GM18526 (cell line): ENCODE results near the gene SARDH.

Experiments
- POLR2A ChIP-seq: IDR thresholded peaks from 3 replicates; pipeline ENCODE4 v1.6.1; 2011; ENCODE audit not compliant: insufficient read length; ENCODE audit errors: extremely low read depth

Gene SARDH

DNA sequence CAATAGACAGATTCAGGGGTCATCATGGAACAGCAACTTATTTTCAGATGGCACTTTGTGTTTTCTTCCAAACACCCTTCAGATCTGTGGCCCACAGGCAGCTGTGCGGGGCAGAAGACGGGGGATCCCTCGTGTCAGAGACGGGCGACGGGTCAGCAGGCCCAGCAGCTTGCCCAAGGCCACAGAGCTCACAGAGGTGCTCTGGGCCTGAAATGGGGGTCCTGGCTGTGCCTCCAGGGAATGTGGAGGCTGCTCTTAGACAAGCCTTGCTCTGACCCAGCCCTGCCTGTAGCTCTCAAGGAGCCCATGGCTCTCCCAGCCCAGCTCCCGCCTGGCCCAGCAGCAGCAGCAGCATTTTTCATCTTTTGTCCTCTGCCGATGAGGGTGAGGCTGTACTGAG is 40.9 kb upstream of the SARDH start:
- TF ChIP-seq POLR2A, result no peak

DNA sequence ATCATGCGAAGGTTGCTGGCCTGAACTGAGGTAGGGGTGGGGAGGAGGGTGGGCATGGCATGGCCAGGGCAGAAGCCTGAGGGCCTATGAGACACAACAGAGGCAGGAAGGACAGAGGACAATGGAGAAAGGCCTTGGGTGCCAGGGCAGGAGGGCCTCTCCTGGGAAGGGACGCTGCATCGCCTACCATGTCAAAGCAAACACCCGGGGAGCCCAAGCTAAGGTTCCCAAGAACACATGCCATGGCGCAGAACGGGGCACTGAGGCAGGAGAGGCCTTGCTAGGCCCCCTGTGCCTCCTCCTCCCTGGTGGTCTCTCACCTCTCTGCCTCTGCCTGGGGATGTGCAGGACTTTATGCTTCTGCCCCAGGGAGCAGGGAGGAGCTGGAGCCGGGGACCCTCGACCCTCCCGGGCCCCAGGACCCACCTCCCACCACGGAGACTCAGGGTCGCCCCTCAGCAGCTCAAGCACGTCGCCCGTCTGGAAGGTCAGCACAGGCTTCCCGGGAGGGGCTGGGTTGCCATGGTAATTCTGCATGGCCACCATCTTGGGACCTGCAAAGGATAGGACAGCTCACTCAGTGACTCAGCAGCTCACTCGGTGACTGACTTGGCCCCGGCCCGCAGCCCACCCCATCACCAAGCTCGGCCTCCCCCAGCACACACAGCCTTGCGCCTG is 40.3 kb upstream of the SARDH start:
- no peak for TF ChIP-seq POLR2A

- TF ChIP-seq POLR2A, result no peak
Observed at GRCh38 chr9:133777871-133778270, 39.7 kb upstream of the SARDH start.

GRCh38 chr9:133777068-133777791 is 39.1 kb upstream of the SARDH start:
- no peak for TF ChIP-seq POLR2A

GRCh38 chr9:133775951-133776905 is 38.1 kb upstream of the SARDH start:
- TF ChIP-seq POLR2A, result peak; percentile 13

DNA sequence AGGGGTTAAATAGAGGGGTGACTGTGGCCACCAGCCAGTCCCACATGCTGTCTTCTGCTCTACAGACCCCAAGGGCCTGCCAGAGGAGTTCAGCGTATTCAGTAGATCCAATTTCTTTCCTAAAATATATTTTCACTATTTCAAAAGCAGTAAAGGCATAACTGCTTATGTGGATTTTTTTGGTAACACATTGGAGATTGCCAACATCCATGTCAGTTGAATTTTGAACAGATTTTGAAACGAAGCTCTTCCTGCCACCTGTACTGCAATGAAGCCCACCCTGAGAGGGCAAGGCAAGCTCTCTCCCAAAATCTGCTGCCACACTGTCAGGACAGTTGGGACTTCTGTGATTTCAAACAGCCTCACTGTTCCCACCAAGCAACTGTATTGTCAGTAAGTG is 37.1 kb upstream of the SARDH start:
- no peak for TF ChIP-seq POLR2A

DNA sequence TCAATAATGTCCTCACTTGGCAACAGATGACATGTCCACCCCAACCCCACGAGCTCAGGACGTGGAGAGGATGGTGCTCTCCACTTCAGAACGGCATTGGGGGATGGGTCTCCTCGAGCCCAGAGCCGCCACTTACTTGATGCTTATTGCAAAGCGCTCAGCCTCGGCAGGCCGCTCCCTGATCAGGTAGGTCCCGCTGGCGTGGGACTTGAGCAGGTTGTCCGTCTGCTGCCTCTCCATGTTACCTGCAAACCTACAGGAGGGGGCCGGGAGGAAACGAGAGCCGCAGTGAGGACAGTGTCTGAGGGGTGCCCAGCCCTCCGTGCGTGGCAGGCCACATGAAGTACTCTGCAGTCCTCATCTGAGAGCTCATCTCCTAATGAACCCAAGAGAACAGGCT is 36.6 kb upstream of the SARDH start:
- TF ChIP-seq POLR2A, result no peak

GRCh38 chr9:133773889-133774655 is 35.9 kb upstream of the SARDH start:
- no peak for TF ChIP-seq POLR2A

GRCh38 chr9:133772581-133772980 is 34.4 kb upstream of the SARDH start:
- no peak for TF ChIP-seq POLR2A

DNA sequence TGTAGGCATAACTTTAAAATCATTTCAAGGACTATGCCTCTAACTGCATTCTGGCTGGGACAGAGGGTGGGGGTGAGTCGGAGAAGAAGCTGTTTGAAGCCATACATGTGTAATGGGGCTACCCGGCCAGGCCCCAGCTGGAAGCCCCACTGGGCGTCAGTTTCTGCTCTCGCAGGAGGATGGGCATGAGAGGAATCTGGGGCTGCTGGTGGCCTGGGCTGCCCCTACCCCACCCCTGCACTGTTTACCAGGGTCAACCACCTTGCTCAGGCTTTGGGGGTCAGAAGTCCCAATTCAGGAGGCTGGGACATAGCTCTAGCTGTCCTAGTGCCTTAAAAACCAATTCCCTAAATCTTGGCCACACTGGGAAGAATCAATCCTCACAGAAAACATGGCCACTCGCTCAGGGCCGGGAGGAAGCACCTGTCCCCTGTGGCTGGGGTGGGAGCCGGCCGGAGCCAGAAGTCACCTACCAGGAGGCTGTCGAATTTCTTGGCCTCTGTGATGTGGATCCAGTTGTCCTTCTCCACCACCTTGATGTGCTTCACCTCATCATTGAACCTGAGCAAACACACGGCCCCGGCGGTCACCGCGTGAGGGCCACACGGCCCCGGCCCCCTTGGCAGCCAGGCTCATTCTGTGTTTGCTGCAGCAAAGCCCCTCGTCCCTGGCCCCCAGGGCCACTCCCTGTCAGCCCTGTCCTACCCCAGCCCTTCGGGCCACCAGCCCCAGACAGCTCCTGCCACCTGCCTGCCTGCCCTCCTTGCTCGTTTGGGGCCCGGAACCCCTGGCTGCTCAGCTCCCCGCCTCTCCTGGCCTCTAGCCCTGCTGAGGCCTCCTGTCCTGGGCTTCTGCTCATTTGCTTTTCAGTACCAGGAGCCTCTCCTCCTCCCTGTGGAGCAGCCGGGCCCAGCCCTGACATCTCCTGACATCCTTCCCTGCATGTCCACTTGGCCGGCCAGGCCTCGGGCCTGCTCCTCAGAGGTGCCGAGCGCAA is 33.6 kb upstream of the SARDH start:
- TF ChIP-seq POLR2A, result no peak

DNA sequence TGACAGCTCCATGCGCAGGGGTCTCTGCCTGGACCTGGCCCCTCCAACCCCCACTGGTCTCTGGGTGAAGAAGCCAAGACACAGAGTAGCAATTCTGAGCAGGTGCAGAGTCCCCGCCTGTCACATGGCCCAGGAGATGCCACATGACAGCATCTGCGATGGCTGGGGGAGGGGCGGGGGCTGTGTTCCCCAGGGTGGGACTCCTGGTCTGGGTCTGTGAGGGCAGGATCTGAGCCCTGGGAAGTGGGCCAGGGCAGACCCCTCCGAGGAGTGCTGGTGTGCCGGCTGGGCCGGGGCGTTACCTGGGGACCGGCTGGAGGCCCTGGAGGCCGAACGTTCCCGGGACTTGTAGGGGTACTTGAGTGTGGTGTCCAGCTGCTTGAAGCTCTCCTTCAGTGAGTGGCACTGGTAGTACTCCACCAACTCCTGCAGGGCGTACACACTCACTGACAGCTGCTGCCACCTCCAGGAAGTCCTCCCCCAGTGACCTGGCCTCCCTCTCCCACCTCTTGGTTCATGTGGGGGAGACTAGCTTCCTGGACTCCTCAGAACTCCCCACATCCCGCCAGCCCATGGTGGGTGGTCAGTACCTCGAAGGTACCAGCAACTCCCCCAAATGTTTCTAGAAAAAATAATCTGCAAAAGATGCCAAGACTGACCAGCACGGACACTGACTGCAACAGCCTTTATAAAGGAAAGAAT is 32.1 kb upstream of the SARDH start:
- no peak for TF ChIP-seq POLR2A

DNA sequence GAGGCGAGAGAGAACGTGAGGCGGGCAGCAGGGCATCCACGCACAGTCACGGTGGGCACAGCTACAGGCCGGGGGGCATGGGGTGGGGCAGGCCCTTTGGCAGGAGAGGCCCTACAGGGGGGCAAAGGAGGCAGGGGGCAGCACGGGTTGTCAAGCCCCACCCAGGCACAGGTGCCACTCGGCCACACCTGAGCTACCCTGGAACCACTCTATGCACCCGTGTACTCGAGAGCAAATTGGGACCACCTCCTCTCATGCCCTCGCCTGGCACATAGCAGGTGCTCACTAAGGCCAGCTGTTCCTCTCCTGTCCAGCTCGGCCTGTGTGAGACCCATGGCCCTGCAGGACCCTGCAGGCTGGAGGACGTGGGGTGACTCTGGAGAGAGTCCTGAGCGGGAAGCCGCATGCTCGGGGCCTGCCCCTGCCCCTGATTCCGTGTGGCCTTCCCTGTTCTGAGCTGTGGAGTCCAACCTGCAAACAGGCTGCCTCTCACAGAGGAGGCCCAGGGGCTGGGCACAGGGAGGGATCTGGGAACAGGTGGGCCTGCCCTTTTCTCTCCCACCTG is 31.4 kb upstream of the SARDH start:
- no peak for TF ChIP-seq POLR2A

DNA sequence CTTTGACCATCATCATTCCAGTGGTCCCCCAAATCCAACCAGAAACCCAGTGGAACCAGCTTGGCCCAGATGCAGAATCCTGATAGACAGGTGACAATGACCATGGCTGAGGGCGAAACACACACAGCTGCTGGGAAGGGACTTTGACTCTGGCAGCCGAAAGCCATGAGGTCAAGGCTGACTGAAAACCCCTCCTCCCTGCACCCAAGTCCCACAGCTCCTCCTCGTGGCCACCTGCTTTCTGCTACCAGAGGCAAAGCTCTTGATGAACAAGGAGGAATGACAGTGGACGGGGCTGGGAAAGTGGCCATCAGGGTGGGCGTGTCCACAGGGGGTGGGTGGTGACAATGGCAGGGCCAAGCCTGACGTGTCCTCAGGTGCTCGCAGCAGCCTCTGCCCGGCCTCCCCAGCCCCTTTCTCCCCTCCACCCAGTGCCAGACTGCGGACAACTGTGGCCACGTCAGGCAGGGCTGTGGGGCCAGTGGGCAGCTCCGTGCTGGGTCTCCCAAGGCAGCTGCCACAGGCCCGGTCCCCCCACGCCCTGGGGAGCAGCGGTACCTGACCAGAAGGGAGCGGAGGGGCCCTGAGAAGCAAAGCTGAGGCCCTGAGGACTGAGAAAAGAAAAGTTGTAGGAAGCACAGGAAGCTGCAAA is 30.8 kb upstream of the SARDH start:
- no peak for TF ChIP-seq POLR2A

GRCh38 chr9:133768371-133768858 is 30.3 kb upstream of the SARDH start:
- no peak for TF ChIP-seq POLR2A
